NCI-H226 (cell line): ENCODE data around the gene BHLHE41.

Experiments used
- DNase-seq: peaks from one replicate; pipeline ENCODE4 v3.0.0-alpha.2; 2015

Gene BHLHE41

DNA sequence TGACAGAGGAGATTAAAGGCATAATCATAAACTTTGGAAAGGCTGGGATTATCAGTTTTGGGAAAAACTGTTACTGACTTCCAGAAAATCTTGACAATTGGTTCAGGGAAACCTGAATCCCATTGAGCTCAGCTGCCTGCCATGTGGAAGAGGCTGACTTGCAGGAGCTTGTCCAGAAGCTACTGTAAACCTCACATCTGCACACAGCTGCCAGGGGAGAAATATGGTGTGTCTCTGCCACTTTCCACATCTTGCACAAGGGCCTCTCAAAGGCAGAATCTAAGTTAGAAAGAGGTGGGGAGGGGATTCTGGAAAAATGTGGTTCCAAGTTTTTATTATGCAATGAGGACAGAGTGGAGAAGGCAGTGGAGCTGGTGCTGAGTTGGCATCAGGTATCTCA is 8.7 kb upstream of the BHLHE41 start:
- DNase-seq: no peak

DNA sequence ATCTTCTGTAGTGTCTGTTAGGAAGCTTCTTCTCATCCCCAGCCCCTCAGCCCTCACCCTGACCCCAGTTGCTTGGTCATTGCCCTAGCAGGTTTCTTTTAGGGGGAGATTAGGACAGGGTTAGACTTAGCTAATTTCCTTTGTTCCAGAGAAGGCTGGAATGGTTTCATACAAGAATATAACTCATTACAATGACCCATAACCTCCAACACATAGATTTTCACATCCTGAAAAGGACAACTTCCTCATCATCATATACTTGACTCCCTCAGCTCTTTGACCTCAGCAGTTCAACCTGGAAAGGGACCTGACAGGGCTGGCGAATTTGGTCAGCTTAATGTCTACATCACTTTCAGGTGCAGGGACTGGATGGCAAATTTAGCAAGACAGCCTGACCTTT is 8.0 kb upstream of the BHLHE41 start:
- DNase-seq: no peak

DNA sequence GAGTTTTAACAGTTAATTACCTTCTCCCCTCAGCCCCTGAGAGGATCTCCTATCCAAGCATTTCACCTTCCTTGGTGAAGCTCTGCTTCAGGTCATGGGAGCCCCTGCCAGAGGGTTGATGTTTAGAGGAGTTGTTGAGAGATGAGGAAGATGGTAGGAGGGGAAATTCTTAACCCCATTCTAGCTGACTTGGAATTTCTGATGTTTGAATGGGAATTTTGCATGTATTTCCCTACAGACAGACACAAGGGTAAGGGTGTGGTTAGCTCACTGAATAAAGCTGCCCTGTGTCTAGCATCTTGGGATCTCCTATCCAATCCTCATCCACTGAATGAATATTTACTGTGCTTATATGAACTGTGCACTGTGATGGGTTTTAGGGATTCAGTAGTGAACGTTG is 7.1 kb upstream of the BHLHE41 start:
- no peak for DNase-seq

DNA sequence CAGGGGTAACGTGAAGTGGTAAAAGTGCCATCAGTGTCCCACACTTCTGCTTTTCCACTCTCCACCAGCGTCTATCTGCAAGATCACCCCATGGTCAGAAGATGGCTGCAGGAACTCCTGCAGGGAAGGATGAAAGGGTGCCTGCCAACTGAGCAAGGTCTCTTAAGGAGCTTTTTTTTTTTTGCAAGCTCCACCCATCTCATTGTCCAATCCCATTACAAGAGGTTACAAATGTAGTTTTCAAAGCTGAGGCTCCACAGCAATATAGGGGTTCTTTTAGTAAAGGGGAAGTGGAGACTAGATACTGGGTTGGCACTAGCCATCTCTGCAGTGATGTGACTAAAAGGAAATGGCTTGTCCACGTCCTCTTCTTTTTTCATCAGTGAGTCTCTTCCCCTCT is 5.9 kb upstream of the BHLHE41 start:
- no peak for DNase-seq

DNA sequence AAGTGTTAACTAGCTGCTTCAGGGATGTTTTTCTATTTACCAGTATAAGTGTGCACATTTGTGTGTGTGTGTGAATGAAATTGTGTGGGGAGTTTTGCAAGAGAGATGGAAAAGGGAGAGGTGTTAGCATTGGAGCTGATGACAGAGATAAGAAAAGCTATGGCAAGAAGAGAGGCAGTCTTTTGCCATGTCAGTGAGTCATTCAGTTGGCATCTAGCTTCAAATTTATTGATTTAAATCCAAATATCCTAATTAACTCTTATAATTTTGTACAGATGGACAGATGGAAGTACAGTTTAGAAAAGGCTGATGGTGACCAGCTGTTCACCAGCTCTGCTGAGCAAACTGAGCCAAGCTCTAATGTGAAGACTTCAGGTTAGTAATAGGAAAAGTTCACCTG is 3.3 kb upstream of the BHLHE41 start:
- DNase-seq: no peak

DNA sequence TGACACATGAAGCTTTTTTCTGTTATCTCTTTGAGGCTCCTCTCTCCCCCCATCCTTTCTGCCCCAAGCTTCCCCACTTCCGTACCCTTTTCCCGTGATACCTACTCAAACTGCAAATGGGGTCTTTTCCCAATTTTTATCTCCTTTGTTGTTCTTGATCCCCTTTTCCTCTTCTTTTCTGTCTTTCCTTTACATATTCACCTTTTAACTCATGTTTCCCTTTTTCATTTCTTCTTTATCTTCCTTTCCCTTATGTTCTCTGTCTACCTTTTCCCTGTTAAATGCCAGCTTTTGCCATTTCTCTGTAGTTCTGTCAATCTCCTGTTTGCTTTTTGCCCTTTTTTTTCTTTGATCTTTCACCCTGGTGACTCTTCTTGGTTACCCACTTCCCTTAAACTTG is 2.6 kb upstream of the BHLHE41 start:
- DNase-seq: no peak

DNA sequence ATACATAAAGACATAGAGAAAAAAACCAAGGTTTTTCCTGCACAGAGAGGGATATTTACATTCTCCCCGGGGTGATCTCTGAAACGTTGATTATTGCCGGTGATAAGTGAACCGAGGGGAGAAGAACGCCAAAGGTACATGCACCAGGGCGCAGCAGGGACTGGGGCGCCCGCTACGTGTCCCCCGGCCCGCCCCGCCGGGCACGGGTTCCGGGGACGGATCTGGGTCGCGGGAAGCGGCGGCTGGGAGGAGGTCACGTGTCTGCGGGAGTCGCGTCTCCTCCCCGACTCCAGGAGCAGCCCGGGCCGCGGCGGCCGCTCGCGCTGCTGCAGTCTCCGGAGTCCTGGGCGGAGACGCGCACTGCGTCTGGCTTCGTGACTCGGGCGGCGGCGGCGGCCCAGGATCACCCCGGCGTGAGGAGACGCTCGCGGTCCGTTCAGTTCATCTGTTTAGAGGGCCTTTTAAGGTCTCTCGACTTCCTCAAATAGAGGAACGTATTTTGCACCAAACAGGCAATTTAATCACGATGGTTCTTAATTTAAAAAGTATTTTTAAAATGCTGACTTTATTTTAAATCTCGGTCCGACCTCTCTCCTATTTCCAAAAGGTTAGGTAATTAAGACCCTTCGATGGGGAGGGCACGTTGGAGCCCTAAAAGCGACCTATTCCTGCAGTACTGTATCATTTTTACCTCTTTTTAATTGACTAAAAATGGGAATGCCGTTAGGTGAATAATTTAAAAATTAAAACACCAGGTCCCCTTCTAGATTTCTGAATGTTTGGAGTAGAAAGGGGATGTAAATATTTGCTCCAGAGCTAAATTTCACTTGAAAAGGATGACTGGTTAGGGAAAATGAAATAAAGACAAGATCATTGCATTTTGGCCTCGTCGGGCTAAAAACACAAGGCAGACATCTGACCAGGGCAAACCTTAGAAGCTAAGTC is 1.8 kb upstream of the BHLHE41 start:
- DNase-seq: peak; percentile 59

DNA sequence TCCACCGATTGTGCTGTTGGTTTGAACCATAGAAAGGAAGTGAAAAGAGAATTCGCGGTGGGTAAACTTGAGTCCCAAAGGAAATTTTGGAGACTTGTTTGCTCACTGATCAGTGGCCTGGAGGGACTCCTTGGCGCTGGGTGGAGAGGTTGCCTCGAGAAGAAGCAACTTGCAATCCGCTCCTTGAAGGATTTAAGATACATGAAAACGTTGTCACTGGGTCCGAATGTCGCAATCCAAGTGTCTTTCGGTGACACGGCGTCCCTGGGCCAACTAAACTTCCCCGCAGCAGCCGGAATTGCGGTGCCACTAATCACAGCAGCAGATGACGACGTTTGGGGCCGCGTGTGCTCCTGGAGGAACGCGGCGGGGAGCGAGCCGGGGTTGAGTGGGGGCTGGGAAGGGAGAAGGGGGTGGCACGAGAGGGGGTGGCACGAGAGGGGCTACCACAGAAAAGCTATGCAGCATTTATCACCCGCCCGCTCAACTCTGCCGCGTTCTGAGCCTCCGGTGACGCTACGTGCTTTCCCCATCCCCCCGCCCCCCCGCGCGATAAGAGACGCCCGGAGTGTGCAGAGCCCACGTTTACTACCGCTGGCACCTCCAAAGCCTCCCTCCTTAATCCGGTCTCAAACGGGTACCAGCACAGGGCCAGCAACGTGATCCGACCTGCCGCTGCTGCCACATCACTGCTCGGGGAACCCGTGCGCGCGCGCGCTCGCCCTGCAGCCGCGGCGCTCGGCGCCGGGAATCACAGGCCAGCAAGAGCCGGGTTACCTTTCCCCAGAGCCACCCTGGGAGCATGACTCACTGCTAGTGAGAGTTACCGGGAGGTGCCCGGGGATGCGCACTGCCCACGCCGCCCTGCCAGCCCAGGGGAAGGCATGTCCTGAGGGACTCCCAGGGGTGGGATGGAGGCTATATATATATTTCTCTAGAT is 833 bp upstream of the BHLHE41 start:
- peak; percentile 80 for DNase-seq

DNA sequence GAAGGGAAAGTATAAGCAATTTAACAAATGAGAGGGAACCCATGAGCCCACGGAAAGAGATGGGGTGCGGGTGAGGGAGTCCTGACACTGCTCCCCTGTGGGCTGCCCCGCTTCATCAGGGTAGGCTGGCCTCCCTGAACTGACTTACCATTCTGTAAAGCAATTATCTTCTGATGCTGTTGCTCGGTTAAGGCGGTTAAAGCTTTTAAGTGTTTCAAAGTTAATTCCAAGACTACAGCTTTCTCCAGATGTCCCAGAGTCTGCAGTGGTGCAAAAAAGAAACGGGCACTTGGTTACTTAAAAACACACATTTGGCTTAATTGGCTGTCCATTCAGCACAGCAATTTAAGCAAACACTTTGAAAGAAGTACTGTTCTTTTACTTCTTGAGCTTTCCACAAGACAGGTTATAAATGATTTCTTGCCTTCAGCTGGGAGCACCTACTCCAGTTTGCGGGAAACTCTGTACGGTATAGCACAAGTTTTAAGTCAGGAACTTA is 1.3 kb downstream of the BHLHE41 start:
- DNase-seq: no peak

DNA sequence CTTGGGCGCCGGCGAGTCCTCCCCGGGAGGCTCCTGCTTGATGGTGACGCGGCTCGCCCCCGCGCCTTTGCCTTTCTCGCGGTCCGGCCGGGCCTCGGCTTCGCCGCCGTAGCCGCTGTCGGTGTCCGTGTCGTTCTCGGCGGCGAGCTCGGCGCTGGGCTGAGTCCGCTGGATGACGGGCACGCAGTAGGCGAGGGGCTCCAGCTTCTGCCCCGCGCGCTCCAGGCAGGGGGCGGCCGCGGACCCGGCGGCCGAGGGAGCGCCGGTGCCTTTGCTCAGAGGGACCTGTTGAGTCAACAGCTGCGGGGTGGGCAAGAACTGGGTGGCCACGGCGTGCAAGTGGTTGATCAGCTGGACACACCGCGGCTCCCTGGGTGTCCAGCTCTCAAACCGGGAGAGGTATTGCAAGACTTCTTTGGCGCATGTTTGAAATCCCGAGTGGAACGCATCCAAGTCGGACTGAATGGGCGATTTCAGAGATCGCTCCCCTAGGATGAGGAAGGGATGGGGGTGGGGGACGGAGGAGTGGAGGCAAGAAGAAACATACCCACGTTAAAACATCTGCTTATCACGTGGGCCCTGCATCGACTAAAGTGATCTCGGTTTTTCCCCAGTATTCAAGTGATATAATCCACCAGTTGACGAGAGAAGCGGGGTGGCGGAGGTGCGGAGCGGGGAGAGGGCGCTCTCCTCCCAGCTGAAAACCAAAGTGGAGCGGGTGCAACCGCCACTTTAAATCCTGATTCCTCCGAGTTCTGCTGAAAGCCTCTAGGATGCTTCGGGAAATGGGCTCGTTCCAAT is 2.0 kb downstream of the BHLHE41 start:
- peak; percentile 71 for DNase-seq

DNA sequence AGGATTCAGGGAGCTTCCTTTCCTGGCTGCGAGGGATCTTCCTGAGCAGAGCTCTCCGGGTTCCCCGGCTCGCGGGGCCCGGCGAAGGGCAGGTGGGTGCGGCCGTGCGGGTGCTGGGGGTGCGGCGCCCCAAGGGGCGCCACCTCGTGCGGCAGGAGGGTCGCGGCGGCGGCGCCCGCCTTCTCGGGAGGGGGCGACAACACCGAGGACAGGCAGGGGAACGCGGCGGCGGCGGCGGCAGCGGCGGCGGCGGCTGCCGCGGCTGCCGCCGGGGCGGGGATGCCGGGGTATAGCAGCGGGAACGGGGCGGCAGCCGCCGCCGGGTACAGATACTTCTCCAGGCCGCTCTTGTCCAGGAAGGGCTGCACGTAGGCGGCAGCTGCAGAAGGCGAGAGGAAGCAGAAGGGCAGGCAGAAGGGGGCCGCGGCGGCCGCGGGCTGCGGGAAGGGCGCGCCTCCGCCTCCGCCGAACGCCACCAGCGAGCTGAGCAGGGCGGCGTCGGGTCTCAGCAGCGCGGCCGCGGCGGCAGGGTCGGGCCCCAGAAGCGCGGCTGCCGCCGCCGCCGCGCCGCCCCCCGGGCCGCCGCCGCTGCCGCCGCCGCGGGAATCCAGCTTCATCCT is 2.7 kb downstream of the BHLHE41 start:
- DNase-seq: no peak

DNA sequence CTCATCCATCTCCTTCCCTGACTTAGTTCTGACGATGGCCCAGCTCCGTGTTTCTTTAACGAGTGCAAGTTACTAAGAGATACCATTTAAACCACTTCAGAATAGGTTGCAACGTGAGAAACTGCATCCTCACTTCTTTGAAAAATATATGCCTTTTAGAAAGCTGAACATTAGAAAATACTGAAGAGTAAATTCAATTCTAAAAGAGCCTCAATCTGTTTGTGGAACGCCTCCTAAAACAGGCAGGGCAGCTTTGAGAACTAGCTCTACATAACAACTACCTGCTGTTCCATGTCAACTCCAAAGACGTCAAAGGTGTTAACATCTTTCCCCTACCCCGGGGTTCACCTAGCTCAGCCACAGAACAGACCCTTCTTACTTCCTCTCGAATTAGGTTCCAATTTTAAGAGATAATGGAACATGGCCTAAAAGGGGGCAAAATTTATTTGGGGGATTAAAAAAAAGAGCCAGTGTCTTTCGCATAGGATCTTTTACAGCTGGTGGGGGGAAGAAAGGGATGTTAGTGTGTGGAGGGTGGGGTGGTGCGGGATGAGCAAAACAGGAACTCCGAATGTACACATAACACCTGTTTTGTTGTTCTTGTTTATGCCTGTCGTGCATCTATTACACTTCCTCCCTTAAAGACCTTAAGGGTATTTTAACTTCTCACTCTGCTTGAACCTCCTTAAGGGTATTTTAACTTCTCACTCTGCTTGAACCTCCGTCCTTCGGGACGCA is 3.3 kb downstream of the BHLHE41 start:
- DNase-seq: no peak

DNA sequence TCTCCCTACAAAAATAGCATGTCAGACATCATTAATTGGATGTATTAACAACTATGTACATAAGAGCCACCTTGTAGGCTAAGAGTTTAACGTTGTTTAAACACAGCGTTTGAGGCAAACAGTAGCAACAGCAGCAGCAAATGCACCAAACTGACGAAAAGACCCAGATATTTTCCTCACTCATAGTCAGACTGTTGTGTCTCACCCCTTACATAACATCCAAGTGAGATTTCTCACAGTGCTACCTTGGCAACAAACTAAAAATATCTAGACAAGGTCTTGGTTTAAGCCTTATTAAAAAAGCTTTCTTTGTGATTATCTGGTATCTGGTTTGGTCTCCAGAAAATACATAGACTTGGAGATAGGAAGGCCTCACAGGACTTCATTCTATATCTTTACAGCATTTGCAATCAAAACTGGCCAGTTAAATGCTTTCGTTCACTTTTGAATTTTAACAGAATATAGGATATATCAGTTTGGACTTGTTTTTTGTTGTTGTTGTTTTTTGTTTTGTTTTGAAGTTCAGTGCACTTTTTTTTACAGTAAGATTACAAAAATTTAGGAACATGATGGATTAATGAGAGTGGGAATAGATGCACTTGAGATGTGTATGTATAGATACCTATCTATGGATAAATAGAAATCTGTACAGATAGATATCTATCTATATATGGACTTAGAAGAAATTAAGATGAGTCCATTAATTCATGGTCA is 4.1 kb downstream of the BHLHE41 start:
- no peak for DNase-seq

DNA sequence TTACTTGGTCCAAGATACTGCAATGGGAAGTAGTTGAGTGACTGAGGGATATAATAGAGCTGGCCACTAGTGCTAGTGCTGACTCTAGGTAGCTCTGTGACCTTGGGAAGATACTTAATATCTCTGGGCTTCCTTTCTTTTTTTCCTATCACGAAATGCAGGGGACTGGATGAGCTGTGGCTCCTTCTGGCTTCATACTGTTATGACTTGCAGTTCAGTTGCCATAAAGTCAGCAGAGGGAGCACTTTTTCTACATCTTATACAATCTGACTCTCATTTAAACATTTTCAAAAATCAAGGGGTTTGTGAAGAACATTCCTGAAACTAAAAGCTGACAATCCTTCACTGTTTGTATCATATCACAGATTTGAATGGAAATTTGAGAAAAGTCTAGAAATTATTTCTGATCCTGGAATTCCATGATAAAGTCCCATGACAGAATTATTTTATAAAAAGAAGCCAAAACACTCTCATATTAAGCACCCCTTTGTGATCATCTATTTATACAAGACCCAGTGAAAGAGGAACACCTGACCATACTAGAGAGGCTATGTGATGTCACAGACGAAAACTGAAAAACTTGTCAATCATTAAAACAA is 5.3 kb downstream of the BHLHE41 start:
- peak; percentile 48 for DNase-seq

DNA sequence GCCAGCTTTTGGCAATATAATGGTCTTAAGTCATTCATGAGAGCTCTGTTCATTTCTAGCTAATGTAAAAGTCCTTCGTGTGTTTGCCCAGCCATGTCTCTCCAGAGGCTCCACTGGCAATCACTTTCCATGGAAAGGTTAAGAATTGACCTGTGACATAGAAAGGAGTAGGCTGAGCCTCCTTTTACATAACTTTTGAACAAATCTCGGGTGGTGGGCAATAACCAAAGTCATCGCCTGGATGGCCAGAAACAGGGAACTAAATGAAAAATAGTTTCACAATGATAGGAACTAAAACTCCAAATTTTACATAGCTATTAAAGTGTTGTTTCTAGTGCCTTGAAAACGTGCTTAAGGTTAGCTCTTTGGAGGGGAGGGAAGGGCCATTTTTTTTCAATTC is 6.5 kb downstream of the BHLHE41 start:
- DNase-seq: no peak

DNA sequence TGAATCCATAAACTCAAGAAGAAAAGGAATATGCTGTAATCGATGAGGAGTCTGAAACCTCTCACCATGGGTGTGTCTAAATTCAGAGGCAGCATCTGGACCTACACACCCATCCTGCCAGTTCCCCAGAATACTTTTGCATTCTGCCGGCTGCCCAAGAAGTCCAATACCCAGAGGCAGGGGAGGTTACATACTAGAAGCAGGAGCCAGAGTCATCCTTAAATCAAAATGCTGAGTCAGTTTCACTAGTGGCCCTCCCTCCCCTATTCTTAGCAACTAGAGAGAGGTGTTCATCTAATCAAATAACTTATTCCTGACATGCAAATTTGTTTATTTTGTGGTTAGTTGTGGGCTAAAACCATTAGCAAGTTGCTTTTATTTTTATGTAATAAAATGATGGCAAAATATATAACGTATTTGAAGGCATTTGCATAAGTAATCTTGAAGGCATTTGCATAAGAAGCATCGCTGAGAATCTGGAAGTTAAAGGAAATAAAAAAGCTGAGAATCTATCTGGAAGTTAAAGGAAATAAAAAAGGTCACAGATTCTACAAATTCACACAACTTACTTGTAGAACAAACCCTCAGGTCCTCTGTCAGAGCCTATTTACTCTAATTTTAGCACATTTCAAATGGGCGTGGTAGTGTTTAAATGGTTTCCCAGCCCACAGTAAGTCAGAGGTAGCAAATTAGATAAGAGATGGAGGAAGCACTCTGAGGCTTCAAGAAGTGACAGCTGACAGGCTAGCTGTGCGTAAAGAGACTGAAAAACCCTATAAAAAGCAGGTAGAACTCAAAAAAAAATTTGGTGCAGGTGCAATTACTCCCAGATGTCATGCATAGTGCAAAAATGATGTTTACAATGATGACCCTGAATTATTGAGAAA is 7.8 kb downstream of the BHLHE41 start:
- no peak for DNase-seq

DNA sequence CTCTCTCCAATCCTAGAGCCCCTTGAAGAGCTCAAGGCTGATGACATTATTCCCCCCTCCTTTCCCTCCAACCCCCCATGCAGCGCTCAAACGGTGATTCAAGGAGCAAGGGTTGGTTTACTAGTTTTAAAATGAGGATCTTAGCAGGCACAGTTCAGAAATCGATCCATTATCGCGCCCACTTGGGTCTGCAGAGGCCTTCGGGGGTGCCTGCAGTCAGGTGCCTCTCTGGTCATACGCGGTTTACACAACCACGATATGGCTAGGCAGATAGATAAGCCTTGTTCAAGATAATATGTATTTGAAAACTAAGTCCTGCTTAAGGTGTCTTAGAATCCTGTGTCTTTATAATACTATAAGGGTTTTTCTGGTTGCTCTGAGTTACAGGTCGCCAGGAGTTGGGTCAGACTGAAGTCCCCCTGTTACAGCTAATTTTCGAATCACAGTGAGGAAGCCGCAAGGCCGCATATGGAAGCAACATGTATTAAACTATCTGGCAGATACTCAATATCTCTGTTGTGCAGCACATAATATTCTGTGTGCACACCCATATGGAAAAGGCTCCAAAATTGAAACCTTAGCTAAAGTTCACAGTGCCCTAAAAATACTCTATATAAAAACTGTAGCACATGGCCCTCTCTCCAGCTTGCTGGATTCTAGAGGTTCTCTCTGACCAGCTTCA is 10.0 kb downstream of the BHLHE41 start:
- DNase-seq: no peak

DNA sequence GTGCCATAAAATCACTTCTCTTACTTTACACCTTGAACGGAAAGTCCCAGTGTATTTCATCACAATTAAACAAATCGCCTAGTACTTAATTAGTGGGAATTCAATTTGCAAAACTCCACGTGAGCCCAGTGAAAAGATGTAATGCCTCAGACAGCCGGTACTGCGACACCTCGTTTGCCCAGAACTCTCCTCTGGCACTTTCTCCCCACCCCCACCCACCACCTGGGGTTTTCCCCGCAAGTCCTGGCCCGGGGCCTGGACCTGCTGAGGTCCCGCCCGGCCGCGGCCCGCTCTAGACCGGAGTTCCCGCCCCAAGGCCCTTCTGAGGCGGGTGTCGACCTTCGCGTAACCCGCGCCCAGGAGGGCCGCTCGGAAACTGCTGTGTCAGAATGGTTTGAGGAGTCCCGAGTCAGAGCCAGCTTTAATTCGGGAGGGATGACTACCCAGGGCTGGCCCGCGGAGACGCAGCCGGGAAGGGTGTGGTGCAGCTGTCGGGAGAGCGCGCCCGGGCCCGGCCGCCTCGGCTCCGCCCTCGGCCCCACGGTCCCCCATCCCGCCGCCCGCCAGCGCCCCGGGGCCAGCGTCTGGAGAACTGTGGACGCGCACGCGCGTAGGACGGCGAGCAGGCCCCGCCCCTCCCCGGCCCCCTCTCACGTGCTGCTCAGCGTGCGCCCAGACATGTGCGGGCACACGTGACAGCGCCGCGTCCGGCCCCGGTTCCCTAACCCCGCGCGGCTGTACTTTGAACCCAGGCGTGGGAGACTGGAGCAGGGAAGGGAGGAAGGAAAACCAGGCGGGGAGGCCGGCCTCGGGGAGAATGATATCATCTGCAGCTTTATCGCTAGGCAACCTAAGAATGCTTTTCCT is 10.8 kb downstream of the BHLHE41 start:
- peak; percentile 95 for DNase-seq
